Fibroblast of skin of left quadriceps (primary cell): ENCODE results near the gene NUTM1.
A peak's percentile ranks its signal among the peaks of the same experiment; 100 is the strongest.
"Not testable (repeated sequence)": the region's sequence is repeated elsewhere in the genome, so short reads cannot be mapped to it uniquely, and the experiment has no call there.

Source experiments
- DNase-seq, 2 experiments: peaks; one replicate each; pipeline ENCODE4 v3.0.0-alpha.2; 2013; ENCODE audit warnings: low read depth in 2 of 2

Gene NUTM1

GRCh38 chr15:34337557-34338306, 5.4 kb upstream of the NUTM1 start, which contains the start of gene SLC12A6:
SLC12A6 (minus strand) TSS chr15:34337781; CDS start chr15:34336680, 1,101 bp downstream.
- DNase-seq: peak; percentile 76 to 79

DNA sequence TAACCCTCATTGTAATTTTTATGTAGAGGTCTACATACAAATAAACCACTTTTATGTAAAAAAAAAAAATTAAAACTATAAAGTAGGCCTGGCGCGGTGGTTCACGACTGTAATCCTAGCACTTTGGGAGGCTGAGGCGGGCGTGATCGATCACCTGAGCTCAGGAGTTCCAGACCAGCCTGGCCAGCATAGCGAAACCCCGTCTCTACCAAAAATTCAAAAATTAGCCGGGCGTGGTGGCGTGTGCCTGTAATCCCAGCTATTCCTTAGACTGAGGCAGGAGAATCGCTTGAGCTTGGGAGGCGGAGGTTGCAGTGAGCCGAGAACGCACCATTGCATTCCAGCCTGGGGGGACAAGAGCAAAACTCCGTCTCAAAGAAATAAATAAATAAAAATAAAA, 4.8 kb upstream of the NUTM1 start:
- no peak for DNase-seq

DNA sequence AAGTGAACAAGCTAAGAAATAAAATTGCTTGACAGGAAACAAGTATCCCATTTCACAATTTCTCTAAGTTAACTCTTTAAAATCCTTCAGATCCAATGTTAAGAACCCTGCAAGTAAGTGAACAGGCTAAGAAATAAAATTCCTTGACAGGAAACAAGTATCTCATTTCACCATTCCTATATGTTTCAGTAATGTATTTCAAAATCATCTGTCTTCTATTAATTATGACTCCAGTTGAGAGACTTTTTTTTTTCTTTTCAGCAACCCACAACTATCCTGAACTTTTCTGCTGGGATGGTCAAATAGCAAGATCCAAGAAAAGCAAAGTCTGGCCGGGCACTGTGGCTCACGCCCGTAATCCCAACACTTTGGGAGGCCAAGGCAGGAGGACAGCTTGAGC, 3.2 kb upstream of the NUTM1 start:
- peak; percentile 44 to 50 for DNase-seq

DNA sequence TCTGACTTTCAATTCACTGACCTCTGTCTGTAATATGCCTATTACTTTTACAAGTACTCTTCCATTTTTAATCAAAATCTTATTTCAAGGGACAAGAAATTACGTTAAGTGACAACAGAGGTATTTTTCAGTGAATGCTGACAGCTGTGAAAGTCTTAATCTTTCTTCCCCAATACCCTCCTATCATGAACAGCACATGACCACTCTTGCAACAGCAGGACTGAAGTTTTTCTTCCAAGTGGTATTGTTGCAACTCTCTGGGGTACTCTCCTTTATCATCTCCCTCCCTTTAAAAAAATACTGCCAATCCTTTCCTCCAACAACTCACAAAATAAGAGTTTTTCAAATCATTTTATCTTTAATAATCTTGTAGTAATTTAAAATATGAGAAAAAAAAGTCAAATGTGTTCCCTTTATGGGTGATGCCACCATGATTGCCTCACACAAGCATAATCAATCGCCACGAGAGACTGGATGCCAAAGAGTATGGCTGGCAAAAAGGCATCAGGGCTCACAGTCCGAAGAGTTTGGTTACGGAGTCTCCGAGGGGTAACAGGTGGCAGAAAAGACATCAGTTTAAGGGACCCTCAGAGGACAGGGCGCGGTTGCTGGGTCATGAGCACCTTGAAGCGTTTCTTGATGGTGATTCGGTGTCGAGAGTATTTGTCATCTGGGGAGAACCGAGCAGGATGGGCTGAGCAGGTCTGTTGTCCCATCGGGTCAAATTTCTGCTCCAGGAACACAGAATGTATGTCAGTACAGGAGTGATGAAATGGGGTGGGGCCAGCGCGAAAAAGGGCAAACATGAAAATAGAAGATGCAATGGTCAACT, 1.5 kb upstream of the NUTM1 start:
- DNase-seq: no peak

DNA sequence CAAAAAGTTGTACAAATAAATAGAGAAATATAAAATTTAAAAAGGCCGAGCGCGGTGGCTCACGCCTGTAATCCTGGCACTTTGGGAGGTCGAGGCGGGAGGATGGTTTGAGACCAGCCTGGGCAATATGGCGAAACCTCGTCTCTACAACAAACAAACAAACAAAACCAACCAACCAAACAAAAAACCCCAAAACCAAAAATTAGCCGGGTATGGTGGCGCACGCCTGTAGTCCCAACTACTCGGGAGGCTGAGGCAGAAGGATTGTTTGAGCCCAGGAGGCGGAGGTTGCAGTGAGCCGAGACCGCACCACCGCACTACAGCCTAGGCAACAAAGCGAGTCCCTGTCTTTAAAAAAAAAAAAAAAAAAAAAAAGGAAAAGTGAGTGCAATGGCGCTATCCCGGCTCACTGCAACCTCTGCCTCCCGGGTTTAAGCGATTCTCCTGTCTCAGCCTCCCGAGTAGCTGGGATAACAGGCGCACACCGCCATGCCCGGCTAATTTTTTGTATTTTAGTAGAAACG, 840 bp upstream of the NUTM1 start:
- not testable (repeated sequence) for DNase-seq

DNA sequence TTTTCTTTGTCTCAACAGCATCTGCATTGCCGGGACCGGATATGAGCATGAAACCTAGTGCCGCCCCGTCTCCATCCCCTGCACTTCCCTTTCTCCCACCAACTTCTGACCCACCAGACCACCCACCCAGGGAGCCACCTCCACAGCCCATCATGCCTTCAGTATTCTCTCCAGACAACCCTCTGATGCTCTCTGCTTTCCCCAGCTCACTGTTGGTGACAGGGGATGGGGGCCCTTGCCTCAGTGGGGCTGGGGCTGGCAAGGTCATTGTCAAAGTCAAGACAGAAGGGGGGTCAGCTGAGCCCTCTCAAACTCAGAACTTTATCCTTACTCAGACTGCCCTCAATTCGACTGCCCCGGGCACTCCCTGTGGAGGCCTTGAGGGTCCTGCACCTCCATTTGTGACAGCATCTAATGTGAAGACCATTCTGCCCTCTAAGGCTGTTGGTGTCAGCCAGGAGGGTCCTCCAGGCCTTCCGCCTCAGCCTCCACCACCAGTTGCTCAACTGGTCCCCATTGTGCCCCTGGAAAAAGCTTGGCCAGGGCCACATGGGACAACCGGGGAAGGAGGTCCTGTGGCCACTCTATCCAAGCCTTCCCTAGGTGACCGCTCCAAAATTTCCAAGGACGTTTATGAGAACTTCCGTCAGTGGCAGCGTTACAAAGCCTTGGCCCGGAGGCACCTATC, 5.0 kb downstream of the NUTM1 start:
- DNase-seq: no peak

DNA sequence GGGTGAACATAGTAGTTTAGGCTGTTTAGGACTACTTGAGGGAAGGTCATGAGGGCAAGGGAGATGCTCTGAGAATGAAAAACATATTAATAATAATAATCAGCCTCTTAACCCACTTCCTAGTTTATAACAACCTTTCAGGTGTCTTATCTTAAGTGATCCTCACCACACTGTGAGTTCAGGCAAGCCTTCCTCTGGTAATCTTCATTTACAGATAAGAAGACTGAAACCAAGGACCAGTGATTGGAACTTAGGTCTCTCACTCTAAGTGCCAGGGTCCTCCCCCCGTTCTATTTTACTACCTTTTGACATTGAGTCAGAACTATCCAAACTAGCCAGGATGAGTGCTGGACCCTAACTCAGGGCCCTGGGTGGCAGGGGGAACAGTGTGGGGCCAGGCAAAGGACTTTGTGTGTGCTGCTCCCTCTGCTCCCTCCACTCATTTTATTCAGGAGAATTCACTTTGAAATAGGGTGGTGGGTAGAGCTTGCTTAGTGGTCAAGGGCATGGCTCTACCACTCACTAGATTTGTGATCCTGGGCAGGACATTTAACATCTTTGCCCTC, 5.7 kb downstream of the NUTM1 start:
- no peak for DNase-seq

- DNase-seq: no peak
Observed at GRCh38 chr15:34349769-34350168, 6.7 kb downstream of the NUTM1 start.

GRCh38 chr15:34352996-34353395, 9.9 kb downstream of the NUTM1 start:
- DNase-seq: not testable (repeated sequence)

- DNase-seq: no peak
Observed at GRCh38 chr15:34353627-34354026, 10.5 kb downstream of the NUTM1 start.

DNA sequence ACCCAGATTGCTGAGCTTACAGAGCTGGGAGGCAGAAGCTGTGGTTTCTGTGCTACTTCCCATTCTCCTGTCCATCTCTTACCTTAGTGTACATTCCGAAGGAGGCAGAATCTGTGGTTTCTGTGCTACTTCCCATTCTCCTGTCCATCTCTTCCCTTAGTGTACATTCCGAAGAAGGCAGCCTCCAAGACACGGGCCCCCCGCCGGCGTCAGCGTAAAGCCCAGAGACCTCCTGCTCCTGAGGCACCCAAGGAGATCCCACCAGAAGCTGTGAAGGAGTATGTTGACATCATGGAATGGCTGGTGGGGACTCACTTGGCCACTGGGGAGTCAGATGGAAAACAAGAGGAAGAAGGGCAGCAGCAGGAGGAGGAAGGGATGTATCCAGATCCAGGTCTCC, 11.2 kb downstream of the NUTM1 start:
- DNase-seq: no peak

DNA sequence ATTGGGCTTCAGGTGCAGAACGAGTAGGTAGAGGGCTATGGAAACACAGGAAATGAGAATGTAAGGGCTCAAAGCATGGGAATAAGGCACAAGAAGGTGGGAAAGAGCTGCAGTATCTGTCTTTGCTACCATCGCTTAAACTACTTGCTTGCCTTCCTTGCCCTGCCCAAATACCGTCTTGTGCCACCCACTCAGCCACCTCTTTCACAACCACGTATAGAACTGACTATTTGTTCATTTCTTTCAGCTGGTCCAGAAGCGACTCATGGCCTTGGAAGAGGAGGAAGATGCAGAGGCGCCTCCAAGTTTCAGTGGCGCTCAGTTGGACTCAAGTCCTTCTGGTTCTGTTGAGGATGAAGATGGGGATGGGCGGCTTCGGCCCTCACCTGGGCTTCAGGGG, 12.1 kb downstream of the NUTM1 start:
- DNase-seq: no peak

- no peak for DNase-seq
Observed at GRCh38 chr15:34357653-34358052, 14.5 kb downstream of the NUTM1 start.

DNA sequence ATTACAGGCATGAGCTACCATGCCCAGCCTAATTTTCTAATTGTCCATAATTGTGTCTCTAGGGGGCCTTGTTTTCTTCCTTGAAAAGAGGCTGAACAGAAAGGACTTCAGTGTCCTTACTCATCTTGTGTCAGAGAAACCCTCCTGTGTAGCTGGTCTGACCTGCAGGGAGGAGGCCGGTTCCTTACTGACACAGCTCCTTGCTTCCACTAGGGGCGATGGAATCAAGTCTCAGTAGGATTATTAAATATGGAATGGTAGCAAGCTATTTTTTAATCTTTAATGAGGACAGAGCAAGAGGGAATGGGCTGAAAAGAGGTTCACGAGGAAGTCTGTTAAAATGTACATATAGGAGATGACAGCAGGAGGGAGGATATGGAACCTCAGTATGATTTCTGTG, 15.3 kb downstream of the NUTM1 start:
- DNase-seq: no peak

GRCh38 chr15:34358948-34359347, 15.8 kb downstream of the NUTM1 start:
- no peak for DNase-seq

DNA sequence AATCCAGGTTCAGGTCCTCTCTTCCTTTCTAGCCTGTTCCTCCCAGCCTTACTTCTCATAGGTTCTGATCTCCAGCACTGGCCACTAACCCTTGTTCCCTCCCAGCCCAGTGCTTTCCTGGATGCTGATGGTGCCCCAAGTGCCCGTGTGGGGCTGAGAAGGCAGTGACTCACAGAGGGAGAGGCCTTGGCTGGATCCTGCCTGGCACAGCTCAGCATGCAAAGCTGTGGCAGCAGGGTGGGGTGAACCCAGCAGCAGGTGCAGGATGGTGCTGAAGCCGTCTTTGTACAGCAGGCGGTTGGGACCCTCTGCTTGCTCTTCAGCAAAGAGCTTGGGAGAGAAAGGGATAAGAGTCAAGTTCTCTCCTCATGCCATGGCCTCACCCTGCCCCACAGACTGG, 16.3 kb downstream of the NUTM1 start:
- DNase-seq: no peak

- no peak for DNase-seq
Observed at GRCh38 chr15:34360298-34360697, 17.2 kb downstream of the NUTM1 start.

- no peak for DNase-seq
Observed at GRCh38 chr15:34361278-34361677, 18.2 kb downstream of the NUTM1 start.

- no peak for DNase-seq
Observed at GRCh38 chr15:34362047-34362773, 19.1 kb downstream of the NUTM1 start.

- no peak for DNase-seq
Observed at GRCh38 chr15:34364041-34364440, 20.9 kb downstream of the NUTM1 start.
